NCI-H2227 (cell line): ENCODE results near the gene SH3BP1.
"Not testable (repeated sequence)": the region's sequence is repeated elsewhere in the genome, so short reads cannot be mapped to it uniquely, and the experiment has no call there.

Source experiments
- DNase-seq: peaks from one replicate; lab custom pipeline; 2025; ENCODE audit not compliant: unreplicated experiment; lab: John Stamatoyannopoulos, UW

SH3BP1 gene

DNA sequence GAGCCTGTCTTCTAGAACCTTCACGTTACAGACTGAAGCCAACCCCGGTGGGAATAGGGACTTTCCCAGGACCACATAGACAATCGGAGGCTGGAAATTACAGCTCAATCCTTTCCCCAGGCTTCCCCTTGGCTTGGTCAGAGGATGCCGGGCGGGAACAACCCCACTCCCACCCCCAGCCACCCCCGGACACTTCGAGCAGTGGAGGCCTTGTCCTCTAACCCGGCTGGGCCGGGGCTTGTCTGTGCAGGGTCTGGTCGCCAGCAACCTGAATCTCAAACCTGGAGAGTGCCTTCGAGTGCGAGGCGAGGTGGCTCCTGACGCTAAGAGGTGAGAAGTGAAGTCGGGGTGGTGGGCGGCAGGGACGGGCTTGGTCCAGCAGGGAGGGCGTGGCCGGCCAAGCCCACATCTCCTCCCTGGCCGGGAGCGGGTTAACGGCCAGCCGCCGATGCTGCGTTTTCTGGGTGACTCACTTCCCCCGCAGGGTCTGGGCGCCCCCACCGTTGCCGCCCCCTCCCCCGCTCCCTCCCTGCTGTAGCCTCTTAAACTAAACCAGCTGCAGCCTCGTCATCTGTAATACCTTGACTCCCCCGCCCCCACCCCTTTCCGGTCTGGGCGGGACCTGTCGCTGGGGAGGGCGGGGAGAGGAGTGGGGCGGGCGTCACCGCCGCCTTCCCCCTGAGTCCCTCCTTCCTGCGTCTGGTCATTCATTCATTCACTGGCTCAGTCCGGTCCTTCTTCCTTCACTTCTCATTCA is 37.4 kb downstream of the SH3BP1 start:
- peak; percentile 85 for DNase-seq

DNA sequence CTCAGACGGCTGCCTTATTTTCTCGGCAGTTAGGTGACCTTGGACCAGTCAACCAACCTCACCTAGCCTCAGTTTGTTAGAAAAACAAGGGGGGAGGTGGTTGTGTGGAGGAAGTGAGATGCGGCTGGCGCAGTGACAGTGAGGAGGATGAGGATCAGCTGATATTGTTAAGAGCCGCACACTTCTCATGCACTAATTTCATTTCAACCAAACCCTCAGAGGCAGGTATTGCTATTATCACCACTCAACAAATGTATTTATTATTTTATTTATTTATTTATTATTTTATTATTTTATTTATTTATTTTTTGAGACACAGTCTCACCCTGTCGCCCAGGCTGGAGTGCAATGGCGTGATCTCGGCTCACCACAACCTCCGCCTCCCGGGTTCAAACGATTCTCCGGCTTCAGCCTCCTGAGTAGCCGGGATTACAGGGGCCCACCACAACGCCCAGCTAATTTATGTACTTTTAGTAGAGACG is 38.1 kb downstream of the SH3BP1 start:
- DNase-seq: no peak

DNA sequence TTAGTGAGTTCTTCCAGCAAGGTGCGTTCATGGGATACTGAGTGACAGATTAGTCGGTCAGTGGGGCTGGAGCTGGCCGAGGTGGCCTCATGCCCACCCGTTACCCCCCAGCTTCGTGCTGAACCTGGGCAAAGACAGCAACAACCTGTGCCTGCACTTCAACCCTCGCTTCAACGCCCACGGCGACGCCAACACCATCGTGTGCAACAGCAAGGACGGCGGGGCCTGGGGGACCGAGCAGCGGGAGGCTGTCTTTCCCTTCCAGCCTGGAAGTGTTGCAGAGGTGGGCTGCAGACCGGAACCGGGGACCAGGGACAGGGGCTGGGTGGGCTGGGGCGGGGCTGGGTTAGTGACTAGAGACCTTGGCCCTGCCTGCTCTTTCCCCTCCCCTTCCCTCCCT is 38.9 kb downstream of the SH3BP1 start:
- DNase-seq: no peak

DNA sequence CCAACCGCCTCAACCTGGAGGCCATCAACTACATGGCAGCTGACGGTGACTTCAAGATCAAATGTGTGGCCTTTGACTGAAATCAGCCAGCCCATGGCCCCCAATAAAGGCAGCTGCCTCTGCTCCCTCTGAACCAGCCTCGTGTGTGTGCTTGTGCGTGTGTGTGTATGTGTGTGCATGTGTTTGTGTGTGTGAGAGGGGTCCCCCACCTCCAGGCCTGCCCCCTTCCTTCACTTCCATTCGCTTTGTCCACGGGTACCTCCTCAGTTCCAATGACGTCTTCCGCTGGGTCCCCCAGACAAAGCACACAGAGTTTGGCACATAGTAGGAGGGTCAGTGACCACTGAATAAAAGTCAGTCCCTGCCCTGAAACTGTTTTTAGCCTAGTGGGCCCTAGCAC is 40.2 kb downstream of the SH3BP1 start:
- no peak for DNase-seq

DNA sequence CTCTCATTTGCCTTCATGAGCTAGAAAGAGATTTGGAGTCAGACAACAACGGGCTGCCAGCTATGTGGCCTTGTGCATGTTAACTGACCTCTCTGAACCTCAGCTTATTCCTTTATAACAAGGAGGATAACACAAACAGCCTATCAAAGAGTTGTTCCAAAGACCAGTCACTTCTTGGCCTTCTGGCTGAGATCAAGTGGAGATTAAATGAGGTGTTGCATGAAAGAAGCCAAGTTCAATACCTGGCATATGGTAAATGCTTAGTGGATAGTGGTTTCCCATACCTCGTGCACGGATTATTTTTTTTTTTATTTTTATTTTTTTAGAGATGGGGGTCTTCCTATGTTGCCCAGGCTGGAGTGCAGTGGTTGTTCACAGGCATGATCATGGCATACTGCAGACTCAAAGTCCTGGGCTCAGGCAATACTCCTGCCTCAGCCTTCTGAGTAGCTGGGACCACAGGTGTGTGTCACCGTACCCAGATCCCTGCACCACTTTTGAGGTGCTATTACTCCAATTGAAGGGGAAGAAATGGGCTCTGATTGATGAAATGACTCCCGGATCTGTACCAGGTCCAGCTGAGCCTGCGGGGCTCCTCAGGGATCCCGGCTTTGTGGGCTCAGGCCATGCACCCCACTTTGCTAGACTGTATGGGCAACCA is 40.9 kb downstream of the SH3BP1 start:
- no peak for DNase-seq

DNA sequence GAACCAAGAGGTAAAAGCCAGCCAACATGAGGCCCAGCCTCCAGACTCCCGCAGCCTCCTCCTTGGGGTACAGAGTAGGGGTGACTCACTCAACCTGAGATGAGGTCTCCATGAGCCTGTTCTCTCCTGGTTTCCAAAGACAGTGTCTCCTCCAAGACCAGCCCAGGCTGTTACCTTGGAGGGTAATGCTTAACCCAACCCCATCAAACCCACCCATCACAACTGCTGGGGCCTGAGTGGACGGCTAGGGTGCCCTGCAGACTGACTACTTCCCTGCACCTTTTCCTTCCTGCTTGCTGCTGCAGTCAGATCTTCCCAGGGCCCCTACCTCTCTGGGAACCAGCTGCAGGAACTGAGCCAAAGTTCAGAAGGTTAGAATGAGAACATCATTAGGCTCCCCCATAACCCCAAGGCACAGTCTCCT is 41.5 kb downstream of the SH3BP1 start:
- DNase-seq: no peak

DNA sequence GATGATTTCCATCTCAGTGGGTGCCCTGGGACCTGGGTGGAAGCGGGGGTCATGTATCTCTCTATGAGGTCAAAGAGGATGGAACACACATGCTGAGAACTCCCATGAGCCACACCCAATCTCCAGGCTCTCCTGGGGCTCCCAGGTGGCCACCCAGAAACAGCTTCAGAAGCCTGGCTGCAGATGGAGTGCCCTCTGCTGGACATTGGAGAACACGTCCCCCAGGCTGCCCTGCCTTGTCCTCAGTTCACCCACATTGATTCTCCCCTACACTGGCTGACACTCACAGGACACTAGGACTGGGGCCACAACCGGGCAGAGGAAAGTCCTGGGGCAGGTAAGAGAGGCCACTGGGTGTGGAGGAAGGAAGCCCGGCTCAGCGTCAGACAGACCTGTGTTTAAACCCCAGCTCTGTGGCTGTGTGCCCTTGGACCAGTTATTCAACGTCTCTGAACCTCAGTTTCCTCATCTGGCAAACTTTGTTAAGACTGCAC is 42.1 kb downstream of the SH3BP1 start:
- peak; percentile 26 for DNase-seq

DNA sequence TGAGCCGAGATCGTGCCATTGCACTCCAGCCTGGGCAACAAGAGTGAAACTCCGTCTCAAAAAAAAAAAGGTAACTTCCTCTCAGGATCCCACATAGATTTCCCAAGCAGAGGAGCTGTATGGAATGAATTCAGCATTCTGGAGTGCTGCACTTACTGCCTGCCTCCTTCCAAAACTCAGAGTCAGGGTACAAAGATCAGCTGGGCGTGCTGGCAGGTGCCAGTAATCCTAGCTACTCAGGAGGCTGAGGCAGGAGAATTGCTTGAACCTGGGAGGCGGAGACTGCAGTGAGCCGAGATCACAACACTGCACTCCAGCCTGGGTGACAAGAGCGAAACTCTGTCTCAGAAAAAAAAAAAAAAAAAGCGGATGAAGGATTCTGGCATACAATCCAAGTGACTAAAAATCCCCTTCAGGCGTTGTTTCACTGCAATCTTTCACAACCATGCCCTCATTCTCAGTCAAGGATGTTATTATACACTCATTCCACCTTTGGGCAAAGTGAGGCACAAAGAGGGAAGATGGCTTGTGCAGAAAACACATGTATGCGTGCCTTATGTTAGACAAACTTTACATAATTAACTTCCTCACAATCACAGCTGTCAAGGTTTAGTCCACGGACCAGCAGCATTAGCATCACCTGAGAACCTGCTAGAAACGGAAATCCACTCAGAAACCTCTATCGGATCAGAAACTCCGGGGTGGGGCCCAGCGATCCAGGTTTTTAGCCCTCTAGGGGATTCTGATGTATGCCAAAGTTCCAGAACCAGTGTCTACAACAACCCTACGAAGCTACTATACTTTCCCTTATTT is 45.5 kb downstream of the SH3BP1 start:
- DNase-seq: no peak

DNA sequence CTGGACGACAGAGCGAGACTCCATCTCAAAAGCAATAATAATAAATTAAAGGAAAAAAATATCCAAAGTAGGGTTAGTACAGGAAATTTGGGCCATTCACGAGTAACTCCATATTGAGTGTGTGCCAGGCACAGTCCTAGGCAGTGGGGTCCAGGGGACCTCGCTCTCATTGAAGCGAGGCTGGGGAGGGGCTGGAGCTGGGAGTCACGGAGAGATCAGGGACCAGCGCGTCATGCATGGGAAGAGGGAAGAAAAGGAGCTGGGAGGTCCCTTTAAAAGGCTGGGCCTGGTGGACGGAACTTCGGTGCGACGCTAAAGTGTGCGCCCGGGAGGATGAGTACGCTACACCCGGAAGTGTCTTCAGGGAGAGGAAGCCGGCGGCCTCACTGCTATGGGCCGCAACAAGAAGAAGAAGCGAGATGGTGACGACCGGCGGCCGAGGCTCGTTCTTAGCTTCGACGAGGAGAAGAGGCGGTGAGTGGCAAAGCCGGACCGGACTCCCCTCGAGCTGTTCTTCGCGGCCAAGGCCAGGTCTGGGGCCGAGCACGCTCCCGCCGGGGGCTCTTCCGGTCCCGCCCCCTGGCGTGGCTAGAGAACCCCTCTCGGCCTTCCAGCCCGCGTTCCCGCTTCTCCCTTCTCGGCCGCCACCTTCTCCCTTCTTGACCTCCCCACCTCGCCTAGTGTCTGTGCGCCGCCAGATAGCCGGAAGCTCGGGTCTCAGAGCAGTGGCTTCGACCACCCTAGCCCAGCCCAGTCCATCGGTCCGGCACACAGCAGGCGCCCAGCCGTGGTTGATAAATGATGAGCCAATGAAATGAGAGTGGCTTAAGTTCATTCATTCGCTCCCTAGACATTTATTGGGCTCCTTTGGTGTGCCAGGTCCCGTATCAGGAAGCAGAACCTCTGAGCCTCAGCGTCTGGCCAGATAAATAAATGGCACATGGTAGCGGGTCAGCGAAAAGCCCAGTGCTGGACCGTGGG is 46.8 kb downstream of the SH3BP1 start, which contains the start of gene NOL12:
Gene NOL12, plus strand, starts transcription at position 342 of the 981 bp plus-strand sequence. Its CDS starts 50 bp downstream, at position 392.
- peak; percentile 87 for DNase-seq

DNA sequence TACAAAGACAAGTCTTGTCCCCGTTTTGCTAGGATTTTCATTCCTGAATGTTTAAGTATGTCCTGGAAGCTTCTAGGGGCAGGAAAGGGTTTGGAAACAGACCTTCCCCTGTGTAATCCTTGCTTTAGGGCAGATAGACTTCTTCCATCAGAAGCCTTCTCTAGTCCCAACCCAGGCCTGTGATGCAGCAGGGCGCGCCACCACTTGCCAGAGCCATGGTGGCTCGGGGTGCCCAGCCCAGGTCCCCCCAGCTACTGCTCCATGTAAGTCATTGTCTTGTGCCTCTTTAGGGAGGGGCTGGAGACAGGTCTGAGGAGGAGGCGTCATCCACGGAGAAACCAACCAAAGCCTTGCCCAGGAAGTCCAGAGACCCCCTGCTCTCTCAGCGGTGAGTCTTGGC is 50.9 kb downstream of the SH3BP1 start:
- no peak for DNase-seq

DNA sequence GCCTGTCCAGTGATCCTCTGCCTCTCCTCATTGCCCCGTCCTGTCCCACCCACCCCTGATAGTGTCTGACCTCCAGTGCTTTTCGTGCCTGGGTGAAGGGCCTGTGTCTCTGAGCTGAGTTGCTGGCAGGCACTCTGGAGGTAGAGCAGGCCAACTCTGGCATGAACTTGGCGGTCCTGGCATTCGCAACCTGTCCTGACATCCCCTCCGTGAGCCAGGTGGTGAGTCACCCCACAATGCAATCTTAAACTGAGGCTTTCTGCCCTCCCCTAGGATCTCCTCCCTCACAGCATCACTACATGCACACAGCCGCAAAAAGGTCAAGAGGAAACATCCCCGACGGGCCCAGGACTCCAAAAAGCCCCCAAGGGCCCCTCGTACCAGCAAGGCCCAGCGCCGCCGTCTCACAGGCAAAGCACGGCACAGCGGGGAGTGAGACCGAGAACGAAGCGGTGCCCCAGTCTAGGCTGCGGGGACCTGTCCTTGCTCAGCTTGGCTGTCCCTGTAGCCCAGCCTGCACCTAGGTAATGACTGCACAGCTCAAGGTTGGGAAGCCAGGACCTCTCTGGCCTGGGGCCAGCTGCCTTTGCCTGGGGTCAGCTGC is 51.5 kb downstream of the SH3BP1 start:
- no peak for DNase-seq

DNA sequence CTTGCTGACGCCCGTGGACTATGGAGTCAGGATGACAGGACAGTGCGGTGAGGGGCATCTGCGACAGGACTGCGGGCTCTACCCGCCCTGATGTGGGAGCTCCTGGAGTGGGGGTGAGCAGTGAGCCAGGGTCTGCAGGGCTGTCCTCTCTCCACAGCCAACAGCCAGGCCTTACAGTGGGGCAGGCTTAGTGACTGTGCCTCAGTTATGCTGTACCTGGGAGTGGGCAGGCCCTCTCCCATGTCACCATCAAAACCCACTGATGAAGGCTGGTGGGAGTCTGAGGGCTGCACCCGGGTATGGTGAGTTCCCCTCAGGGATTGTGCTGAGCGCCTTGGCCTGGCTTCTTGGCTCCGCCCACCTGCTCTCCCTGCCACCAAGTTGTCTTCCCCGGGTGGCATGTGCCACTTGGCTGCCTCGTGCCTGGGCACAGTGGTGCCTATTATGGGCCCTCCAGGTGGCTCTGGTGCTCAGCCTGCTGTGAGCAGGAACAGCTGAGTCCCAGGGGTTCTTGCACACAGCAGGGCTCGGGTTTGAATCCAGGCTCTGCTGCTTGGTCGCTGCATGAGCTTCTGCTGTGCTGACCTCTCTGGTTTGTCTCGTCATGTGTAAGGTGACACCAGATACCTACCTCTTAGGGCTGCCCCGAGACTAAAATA is 53.3 kb downstream of the SH3BP1 start:
- DNase-seq: no peak

DNA sequence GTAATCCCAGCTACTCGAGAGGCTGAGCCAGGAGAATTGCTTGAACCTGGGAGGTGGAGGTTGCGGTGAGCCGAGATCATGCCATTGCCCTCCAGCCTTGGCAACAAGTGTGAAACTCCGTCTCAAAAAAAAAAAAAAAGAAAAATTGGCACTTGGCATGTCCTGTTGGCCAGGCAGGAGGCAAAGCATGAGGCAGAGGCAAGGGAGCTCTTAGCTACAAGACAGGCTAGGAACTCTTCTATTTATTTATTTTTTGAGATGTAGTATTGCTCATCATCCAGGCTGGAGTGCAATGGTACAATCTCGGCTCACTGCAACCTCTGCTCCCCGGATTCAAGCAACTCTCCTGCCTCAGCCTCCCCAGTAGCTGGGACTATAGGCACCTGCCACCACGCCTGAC is 54.7 kb downstream of the SH3BP1 start:
- not testable (repeated sequence) for DNase-seq

DNA sequence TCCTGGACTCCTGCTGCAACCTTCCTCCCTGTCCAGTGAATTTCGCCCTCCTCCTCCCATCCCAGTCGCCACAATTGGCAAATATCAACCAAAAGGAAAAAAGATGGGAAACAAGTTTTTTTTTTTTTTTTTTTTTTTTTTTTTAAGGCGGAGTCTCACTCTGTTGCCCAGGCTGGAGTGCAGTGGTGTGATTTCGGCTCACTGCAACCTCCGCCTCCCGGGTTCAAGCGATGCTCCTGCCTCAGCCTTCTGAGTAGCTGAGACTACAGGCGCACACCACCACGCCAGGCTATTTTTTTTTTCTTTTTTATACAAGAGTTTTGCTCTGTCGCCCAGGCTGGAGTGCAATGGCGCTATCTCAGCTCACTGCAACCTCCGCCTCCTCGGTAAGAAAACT is 56.8 kb downstream of the SH3BP1 start:
- not testable (repeated sequence) for DNase-seq

DNA sequence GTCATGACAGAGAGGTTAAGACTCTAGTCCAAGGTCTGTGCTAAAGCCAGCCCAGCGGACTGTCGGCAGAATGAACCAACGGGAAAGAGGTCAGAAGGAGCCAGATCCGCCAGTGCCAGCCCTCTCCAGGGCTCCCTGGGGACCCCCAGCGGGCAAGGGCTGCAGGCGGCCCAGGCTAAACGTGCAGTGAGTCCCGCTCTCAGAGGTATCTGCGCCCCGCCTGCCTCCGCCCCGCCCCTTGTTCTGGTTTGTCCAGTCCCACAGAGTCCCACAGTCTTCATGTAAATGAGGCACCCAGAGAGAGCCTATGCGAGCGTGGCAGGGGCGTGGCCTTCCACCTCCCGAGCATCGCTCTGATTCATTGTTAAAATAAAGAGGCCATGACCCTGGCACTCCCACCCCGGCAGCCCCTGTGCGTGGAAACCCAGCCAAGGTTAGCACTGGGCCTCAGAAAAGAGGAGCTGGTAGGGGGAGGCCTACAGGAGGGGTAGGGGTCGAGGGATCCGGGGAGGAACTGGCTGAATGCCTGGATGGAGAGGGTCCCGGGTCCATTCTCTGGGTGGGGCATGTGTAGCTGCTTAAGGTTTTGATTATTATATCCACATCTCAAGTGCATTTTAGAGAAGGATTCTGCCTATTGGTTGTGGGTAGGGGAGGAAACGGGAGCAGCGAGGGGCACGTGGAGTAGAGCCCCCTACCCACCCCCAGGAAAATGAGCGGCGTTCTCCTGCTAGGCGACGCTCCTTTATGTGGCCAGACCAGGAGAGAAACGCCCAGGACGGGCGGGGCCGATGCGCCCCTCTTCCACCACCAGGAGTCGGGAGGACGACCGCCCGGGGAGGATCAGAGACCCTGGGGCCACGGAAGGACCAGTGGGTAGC is 57.4 kb downstream of the SH3BP1 start, which contains the start of gene TRIOBP:
Gene TRIOBP, plus strand, starts transcription at position 392 of the 881 bp plus-strand sequence. CDS start 4,318 bp downstream, outside the sequence.
- DNase-seq: peak; percentile 93

DNA sequence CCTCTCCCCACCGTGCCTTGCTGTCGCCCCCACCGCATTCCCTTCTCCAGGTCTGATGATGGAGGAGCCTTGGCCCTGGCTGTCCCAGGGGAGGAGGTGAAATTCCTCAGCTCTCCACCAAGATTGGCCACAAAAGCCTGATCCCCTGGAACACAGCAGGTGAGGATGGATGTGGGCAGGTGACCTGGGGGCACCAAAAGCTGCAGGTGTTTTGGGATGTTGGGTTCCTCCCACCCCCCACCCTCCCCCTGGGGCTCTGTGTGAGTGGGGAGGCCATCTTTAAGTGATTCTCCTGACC is 58.0 kb downstream of the SH3BP1 start:
- DNase-seq: no peak

DNA sequence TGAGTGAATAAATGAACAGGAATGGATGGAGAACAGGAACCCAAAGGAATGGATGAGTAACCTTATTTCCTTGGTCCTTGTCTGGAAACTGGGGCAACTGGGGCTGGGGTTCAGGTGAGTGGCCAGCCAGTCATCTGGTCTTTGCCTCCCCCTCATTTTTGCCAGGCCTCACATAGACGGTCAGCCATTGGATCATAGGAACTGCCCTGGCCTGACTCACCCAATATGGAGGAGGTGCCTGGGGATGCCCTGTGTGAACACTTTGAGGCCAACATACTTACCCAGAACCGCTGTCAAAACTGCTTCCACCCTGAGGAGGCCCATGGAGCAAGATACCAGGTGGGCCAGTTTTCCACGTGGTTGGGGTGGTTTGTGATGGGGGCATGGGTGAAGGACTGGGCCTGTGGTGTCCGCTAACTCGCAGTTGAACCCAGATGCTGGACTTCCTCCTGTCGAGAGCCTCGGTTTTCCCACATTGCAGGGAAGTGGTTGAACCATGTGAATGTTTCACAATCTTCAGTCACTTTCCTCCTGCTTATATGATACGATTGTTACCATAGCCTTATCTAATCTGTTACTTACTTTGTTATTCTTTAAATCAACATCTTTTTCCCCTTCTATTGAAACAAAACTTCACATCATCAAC is 61.8 kb downstream of the SH3BP1 start:
- no peak for DNase-seq

DNA sequence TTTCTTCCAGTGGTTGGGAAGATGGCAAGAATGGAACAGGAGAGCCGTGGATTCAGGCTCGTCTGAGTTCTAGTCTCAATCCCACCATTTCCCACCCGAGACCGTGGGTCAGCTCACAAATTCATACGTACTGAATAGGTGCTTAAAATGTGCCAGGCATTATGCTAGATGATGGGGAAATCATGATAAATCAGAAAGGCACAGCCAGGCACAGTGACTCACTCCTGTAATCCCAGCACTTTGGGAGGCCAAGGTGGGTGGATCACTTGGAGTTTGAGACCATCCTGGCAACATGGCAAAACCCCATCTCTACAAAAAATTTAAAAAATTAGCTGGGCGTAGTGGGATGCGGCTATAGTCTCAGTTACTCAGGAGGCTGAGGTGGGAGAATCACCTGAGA is 64.4 kb downstream of the SH3BP1 start:
- DNase-seq: no peak
